Measurements from ENCODE around the gene CCDC110. TPM values are rescaled to one million over a fixed set of nuclear protein-coding genes. Genes with fewer than 3 reads are reported as not detected.

CCDC110 gene
- total RNA-seq, 1 experiment from 2014 or later, result 2.1 TPM

DNA sequence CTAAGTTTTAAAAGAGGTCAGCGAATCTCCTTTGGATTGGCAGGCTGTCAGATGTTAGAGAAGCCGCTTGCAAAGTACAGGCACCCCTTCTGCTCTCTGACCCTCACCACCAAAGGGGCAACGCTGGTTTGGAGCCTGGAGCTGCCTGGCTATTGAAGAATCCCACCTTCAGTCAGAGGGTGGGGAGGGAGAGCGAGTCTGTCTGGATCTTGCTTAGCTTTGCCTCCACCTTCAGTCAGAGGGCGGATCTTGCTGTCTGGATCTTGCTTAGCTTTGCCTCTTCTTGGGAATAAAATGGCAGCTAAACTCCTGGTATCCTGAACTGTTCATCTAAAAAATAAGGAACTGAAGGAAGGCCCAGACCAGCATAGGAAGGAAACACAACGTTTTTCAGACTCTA lies 7.3 kb downstream of the CCDC110 start:
- peak; percentile 89 for ATAC-seq
- DNase-seq (ENCODE audit: low spot score), result peak; percentile 30
- H3K27me3 Mint-ChIP-seq (ENCODE audit: low read depth), result peaks cover 19% of the 10 kb centered on the region
- H3K27ac Mint-ChIP-seq, result no peak overlapping the region
- ChIA-PET POLR2A (interaction anchor here (0.5 kb wide), 1 partner anchor 23 kb away, joined by 9 read pairs; no protein-coding TSS in a partner anchor), CTCF (interaction anchor here (1.0 to 1.7 kb wide), 7 partner anchors 68 to 575 kb away, joined by 3 to 13 read pairs (median 5); partner anchors contain the start of genes ANKRD37 and SLC25A4)
- H3K4me1 Mint-ChIP-seq, result peaks cover 22% of the 10 kb centered on the region
- no peak for TF ChIP-seq MYBL2 (CRISPR knock-in tag; IDR thresholded peaks at IDR 0.05)
- no peak for TF ChIP-seq JUN (CRISPR knock-in tag; IDR thresholded peaks at IDR 0.05)
- TF ChIP-seq, protein P1, sequence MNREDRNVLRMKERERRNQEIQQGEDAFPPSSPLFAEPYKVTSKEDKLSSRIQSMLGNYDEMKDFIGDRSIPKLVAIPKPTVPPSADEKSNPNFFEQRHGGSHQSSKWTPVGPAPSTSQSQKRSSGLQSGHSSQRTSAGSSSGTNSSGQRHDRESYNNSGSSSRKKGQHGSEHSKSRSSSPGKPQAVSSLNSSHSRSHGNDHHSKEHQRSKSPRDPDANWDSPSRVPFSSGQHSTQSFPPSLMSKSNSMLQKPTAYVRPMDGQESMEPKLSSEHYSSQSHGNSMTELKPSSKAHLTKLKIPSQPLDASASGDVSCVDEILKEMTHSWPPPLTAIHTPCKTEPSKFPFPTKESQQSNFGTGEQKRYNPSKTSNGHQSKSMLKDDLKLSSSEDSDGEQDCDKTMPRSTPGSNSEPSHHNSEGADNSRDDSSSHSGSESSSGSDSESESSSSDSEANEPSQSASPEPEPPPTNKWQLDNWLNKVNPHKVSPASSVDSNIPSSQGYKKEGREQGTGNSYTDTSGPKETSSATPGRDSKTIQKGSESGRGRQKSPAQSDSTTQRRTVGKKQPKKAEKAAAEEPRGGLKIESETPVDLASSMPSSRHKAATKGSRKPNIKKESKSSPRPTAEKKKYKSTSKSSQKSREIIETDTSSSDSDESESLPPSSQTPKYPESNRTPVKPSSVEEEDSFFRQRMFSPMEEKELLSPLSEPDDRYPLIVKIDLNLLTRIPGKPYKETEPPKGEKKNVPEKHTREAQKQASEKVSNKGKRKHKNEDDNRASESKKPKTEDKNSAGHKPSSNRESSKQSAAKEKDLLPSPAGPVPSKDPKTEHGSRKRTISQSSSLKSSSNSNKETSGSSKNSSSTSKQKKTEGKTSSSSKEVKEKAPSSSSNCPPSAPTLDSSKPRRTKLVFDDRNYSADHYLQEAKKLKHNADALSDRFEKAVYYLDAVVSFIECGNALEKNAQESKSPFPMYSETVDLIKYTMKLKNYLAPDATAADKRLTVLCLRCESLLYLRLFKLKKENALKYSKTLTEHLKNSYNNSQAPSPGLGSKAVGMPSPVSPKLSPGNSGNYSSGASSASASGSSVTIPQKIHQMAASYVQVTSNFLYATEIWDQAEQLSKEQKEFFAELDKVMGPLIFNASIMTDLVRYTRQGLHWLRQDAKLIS (CRISPR knock-in tag; IDR thresholded peaks at IDR 0.05; ENCODE audit: borderline replicate concordance), result no peak
- no peak for TF ChIP-seq GRHL2 (CRISPR knock-in tag; IDR thresholded peaks at IDR 0.05; ENCODE audit: insufficient replicate concordance, severe bottlenecking)
- TF ChIP-seq, protein P2, sequence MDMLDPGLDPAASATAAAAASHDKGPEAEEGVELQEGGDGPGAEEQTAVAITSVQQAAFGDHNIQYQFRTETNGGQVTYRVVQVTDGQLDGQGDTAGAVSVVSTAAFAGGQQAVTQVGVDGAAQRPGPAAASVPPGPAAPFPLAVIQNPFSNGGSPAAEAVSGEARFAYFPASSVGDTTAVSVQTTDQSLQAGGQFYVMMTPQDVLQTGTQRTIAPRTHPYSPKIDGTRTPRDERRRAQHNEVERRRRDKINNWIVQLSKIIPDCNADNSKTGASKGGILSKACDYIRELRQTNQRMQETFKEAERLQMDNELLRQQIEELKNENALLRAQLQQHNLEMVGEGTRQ (CRISPR knock-in tag; IDR thresholded peaks at IDR 0.05), result no peak
- no peak for TF ChIP-seq ZBTB21 (CRISPR knock-in tag; IDR thresholded peaks at IDR 0.05; ENCODE audit: borderline replicate concordance)
- no peak for TF ChIP-seq RELA (CRISPR knock-in tag; IDR thresholded peaks at IDR 0.05; ENCODE audit: borderline replicate concordance)
- TF ChIP-seq, protein P3, sequence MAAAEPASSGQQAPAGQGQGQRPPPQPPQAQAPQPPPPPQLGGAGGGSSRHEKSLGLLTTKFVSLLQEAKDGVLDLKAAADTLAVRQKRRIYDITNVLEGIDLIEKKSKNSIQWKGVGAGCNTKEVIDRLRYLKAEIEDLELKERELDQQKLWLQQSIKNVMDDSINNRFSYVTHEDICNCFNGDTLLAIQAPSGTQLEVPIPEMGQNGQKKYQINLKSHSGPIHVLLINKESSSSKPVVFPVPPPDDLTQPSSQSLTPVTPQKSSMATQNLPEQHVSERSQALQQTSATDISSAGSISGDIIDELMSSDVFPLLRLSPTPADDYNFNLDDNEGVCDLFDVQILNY (CRISPR knock-in tag; IDR thresholded peaks at IDR 0.05), result no peak
- no peak for TF ChIP-seq ELF4 (CRISPR knock-in tag; IDR thresholded peaks at IDR 0.05; ENCODE audit: low read depth)
- TF ChIP-seq, protein P4, sequence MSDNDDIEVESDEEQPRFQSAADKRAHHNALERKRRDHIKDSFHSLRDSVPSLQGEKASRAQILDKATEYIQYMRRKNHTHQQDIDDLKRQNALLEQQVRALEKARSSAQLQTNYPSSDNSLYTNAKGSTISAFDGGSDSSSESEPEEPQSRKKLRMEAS (CRISPR knock-in tag; IDR thresholded peaks at IDR 0.05), result no peak
- no peak for TF ChIP-seq TP53 (CRISPR knock-in tag; IDR thresholded peaks at IDR 0.05)
- no peak for TF ChIP-seq OVOL2 (CRISPR knock-in tag; IDR thresholded peaks at IDR 0.05; ENCODE audit: borderline replicate concordance)
- TF ChIP-seq ZNF263 (CRISPR knock-in tag; IDR thresholded peaks at IDR 0.05; ENCODE audit: low read depth), result no peak
- TF ChIP-seq NR3C1 (CRISPR knock-in tag; conservative IDR thresholded peaks at IDR 0.05; ENCODE audit: low read depth), result no peak
- H3K36me3 Mint-ChIP-seq, result no peaks in the 10 kb centered on the region
- no peak overlapping the region for H3K4me3 Mint-ChIP-seq
- H3K9me3 Mint-ChIP-seq, result no peaks in the 10 kb centered on the region

DNA sequence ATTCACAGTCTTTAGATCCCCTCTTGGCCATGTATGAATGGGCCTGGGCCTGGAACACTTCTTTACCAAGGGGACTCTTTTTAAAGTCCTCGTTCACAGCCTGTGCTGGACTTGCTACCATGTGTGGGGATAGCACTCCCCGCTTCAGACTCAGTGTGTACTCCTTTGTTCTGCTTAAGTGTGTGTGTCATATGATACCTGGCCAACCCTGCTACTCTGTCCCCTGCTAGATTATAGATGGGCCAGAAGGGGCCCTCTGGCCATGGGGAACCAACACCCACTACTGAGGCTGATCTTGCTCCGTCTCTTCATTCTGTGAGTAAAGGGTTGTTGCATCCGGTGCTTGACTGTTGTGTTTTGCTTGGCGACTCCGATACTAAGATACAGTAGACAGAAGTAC lies 8.0 kb downstream of the CCDC110 start:
- Mint-ChIP-seq H3K27ac (no peak overlapping the region), H3K9me3 (no peaks in the 10 kb centered on the region), H3K4me3 (no peak overlapping the region), H3K4me1 (peaks cover 22% of the 10 kb centered on the region), H3K36me3 (no peaks in the 10 kb centered on the region), H3K27me3 (ENCODE audit: low read depth) (peaks cover 14% of the 10 kb centered on the region)
- ATAC-seq (peak; percentile 31), DNase-seq (ENCODE audit: low spot score) (no peak)
- POLR2A ChIA-PET, result no interaction called here
- CTCF ChIA-PET, result interaction anchor here (1.0 to 1.7 kb wide), 7 partner anchors 67 to 575 kb away, joined by 3 to 13 read pairs (median 5); partner anchors contain the start of genes ANKRD37 and SLC25A4
- TF ChIP-seq, protein P5, sequence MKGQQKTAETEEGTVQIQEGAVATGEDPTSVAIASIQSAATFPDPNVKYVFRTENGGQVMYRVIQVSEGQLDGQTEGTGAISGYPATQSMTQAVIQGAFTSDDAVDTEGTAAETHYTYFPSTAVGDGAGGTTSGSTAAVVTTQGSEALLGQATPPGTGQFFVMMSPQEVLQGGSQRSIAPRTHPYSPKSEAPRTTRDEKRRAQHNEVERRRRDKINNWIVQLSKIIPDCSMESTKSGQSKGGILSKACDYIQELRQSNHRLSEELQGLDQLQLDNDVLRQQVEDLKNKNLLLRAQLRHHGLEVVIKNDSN (CRISPR knock-in tag; IDR thresholded peaks at IDR 0.05), result no peak
- TF ChIP-seq MYBL2 (CRISPR knock-in tag; IDR thresholded peaks at IDR 0.05), result no peak
- no peak for TF ChIP-seq OVOL2 (CRISPR knock-in tag; IDR thresholded peaks at IDR 0.05; ENCODE audit: borderline replicate concordance)
- TF ChIP-seq, protein P6, sequence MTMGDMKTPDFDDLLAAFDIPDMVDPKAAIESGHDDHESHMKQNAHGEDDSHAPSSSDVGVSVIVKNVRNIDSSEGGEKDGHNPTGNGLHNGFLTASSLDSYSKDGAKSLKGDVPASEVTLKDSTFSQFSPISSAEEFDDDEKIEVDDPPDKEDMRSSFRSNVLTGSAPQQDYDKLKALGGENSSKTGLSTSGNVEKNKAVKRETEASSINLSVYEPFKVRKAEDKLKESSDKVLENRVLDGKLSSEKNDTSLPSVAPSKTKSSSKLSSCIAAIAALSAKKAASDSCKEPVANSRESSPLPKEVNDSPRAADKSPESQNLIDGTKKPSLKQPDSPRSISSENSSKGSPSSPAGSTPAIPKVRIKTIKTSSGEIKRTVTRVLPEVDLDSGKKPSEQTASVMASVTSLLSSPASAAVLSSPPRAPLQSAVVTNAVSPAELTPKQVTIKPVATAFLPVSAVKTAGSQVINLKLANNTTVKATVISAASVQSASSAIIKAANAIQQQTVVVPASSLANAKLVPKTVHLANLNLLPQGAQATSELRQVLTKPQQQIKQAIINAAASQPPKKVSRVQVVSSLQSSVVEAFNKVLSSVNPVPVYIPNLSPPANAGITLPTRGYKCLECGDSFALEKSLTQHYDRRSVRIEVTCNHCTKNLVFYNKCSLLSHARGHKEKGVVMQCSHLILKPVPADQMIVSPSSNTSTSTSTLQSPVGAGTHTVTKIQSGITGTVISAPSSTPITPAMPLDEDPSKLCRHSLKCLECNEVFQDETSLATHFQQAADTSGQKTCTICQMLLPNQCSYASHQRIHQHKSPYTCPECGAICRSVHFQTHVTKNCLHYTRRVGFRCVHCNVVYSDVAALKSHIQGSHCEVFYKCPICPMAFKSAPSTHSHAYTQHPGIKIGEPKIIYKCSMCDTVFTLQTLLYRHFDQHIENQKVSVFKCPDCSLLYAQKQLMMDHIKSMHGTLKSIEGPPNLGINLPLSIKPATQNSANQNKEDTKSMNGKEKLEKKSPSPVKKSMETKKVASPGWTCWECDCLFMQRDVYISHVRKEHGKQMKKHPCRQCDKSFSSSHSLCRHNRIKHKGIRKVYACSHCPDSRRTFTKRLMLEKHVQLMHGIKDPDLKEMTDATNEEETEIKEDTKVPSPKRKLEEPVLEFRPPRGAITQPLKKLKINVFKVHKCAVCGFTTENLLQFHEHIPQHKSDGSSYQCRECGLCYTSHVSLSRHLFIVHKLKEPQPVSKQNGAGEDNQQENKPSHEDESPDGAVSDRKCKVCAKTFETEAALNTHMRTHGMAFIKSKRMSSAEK (CRISPR knock-in tag; IDR thresholded peaks at IDR 0.05; ENCODE audit: borderline replicate concordance), result no peak
- no peak for TF ChIP-seq NFATC4 (CRISPR knock-in tag; IDR thresholded peaks at IDR 0.05)
- TF ChIP-seq FOXJ3 (CRISPR knock-in tag; IDR thresholded peaks at IDR 0.05; ENCODE audit: borderline replicate concordance), result no peak
- no peak for TF ChIP-seq GRHL2 (CRISPR knock-in tag; IDR thresholded peaks at IDR 0.05; ENCODE audit: insufficient replicate concordance, severe bottlenecking)
- TF ChIP-seq NFYB (CRISPR knock-in tag; conservative IDR thresholded peaks at IDR 0.05; ENCODE audit: low read depth), result no peak
- TF ChIP-seq, protein P7, sequence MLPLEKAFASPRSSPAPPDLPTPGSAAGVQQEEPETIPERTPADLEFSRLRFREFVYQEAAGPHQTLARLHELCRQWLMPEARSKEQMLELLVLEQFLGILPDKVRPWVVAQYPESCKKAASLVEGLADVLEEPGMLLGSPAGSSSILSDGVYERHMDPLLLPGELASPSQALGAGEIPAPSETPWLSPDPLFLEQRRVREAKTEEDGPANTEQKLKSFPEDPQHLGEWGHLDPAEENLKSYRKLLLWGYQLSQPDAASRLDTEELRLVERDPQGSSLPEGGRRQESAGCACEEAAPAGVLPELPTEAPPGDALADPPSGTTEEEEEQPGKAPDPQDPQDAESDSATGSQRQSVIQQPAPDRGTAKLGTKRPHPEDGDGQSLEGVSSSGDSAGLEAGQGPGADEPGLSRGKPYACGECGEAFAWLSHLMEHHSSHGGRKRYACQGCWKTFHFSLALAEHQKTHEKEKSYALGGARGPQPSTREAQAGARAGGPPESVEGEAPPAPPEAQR (CRISPR knock-in tag; IDR thresholded peaks at IDR 0.05), result no peak
- TF ChIP-seq ELF4 (CRISPR knock-in tag; IDR thresholded peaks at IDR 0.05; ENCODE audit: low read depth), result no peak
